Measurements from ENCODE around the gene C11orf71. TPM values are rescaled to one million over a fixed set of nuclear protein-coding genes. Genes with fewer than 3 reads are reported as not detected.

C11orf71 gene, protein sequence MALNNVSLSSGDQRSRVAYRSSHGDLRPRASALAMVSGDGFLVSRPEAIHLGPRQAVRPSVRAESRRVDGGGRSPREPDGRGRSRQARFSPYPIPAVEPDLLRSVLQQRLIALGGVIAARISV
- total RNA-seq (2014; rRNA removed; shearing (Covaris generic)) = 6.9 TPM in 2 replicates

DNA sequence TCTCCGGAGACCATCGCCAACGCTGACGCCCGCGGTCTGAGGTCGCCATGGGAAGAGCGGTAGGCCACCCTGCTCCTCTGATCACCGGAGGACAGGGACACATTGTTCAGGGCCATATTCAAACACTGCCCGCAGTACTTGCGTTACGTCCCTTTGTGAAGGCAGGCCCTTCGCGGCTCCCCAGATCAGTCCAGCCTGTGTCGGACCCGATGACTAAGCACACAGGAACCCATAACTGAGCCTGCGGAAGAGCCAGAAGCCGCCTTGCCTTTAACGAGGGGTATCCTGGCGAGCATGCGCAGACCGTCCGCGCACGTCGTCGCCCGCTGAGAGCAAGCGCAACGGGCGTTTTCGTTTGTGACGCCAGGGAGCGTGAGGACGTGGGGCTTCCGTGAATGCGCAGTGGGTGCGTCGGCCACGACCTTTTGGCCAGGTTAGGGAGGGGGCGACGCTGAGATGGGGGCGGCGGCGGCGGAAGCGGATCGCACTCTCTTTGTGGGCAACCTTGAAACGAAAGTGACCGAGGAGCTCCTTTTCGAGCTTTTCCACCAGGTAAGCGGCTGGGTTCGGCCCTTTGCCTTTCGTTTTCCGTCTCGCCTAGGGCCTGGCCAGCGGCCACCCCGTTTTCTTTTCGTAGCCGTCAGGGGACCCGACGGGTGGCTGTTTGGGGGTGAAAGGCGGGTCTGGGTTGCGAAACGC lies at the start of gene C11orf71, which contains the start of gene RBM7:
TSS of gene C11orf71 (minus strand) at position 296 of the 699 bp plus-strand sequence. CDS start at position 116, 180 bp downstream.
TSS of gene RBM7 (plus strand) at position 451 of the 699 bp plus-strand sequence. CDS start at position 457, 6 bp downstream.
- peak; percentile 99 for DNase-seq (ENCODE audit: low read depth)

DNA sequence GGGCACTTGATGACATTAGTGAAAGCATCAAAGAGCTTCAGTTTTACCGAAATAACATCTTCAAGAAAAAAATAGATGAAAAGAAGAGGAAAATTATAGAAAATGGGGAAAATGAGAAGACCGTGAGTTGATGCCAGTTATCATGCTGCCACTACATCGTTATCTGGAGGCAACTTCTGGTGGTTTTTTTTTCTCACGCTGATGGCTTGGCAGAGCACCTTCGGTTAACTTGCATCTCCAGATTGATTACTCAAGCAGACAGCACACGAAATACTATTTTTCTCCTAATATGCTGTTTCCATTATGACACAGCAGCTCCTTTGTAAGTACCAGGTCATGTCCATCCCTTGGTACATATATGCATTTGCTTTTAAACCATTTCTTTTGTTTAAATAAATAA lies 49.5 kb upstream of the C11orf71 start:
- no peak for DNase-seq (ENCODE audit: low read depth)

DNA sequence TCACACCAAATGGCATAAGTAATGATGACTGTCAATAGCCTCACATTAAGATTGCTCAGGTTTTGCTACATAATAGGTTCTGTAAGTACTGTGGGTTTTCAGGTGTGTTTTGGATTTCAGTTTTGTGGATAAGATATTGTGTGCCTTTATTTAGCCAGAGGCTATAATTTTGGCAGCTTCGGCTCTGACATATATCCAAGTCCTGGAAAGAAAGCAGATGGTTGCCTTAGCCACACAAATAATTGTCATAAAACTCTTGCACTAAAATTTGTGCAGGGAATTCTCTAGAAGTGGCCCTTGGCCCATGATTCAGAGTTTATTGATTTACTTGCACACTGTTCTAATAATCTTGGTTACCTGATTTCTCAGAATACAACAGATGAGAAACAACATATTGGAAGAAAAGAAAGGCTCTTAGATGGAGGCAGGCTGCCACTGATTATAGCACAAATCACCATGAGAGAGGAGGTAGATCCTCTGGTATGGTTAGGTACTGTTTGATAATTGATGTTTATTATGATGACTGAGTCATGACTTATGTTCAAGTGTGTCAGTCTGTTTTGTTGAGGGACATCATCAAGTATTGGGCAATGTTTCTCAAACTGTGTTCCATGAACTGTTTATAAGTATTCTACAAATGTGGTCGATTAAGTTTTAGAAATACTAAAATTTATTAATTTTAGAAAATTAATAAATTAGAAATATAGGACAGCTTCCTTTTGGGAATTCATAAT lies 48.6 kb upstream of the C11orf71 start:
- DNase-seq (ENCODE audit: low read depth) = no peak

DNA sequence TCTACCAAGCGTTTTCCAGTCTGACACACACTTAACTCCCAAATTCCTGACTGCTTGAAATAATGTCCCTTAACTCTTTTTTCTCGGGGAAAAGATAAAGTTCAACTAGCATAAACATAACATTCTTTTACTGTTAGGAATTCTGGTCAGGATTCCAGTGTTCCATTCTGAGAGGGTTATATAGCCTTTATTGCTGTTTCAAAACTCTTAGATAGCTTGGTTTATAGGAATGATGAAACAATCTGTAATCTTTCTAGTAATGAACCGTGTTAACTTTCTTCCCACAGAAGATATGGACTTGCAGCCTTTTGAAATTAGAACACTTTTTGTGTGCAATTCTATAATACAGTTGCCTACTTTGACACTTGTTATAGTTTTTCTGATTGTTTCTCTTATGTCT lies 47.6 kb upstream of the C11orf71 start:
- no peak for DNase-seq (ENCODE audit: low read depth)

DNA sequence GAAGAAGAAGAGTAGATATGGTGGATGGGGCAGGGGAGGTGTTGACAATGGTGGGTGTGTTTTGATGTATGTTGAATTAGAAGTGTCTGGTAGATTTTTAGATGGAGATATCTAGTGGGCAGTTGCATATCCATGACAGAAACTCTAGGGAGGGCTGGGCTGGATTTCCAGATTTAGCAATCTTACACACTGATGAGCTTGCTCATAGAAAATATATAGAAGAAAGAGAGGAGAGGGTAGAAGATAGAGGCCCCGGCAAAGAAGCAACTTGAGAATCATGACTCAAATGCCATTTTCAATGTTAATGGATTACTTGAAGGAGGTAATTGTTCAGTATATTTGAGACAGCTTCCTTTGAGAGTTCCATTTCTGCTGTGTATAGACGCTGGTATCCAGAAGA lies 47.1 kb upstream of the C11orf71 start:
- no peak for DNase-seq (ENCODE audit: low read depth)

DNA sequence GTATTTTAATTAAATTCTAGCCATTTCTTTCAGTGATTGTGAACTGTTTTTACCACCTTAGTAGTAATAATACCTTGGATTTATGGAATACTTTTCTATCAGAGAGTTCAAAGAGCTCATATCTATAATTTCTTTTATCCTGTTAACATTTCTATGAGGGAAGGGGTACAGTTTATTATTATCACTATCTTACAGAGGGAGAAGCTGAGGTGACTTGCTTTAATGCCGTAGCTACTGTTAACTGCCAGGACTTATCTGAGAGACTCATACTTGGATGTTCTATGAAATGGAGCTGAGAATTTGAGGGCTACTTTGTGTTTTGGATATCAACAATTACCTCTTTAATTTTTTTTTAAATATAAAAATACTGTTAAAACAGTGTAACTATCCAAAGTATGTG lies 42.2 kb upstream of the C11orf71 start:
- no peak for DNase-seq (ENCODE audit: low read depth)

DNA sequence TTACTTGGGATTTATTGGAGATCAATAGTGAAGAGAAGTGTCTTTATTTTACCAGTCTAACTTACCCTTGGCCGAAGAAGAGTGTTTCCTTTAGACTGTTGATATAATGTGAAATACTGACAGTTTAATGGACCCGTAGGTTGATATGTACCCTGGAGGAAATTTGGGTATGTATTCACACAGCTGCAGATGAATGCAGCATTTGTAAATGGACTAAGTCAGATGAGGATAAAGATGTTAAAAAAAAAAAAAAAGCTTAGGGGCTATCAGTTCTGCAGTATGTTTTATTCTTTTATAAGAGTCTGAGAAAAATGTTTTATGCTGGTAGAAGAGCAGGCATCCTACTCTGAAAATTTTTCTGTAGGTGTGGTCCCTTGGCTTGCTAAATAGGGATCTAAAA lies 41.6 kb upstream of the C11orf71 start:
- no peak for DNase-seq (ENCODE audit: low read depth)

DNA sequence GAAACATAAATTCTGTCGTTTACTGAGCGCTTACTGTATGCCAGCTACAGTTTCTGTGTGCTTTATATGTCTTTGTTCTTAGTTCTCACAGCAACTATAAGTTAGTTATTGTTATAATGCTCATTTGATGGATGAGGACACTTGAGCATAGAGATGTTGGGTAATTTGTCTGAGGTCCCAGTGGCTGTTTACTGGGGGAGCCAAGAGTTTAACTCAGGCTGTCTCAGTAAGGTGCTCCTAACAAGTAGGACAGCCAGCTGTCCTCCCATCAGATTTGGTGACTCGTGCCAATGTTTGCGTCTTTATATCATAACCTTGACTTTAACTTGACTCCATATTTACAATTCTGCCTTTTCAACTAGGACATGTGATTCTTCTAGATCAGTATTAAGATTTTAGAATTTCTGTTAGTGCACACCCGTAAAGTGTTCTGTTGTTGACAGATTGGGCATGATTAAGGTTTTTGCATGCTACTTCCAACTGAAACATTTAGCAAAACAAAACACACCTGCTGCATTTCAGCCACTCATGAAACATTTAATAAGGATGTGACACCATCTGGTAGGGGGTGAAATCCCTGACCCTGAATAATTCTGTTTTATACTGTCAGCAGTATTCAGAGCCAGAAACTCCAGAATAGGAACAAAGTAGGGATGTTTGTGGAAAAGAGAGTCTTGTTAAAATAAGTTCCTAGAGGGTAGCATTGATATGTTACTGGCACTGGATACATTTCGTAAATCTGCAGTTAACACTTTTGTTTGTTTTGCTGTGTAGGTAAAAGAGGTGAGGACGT lies 40.9 kb upstream of the C11orf71 start:
- no peak for DNase-seq (ENCODE audit: low read depth)

DNA sequence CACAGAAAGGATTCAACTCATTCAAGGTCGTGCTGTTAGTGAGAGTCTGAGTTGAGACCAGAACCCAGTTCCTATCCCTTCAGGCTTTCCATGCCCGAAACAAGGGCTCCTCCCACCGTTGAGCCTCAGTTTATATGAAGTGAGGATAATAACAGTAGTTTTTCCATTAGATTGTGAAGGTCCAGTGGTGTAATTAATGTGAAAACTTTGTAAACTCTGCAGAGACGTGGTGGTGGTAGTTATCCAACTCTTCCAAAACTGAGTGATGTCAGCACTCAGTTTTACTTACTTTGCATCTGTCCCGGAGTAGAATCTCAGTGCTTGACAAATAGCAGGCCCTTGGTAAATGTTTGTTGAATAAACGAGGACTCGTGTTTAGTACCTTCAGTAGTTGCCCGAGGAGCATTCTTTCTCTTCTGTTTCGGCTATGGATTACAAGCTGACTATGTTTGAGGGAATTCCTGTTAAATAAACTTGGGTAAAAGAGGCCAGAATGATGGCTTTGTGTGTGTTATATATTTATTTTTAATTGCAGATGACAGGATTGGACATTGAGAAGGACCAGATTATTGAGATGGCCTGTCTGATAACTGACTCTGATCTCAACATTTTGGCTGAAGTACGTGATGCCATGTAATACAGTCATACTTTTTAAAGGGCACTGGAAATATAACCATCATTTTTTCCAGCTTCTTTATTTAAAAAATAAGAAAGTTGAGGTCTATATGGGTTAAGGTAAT lies 40.0 kb upstream of the C11orf71 start:
- no peak for DNase-seq (ENCODE audit: low read depth)

DNA sequence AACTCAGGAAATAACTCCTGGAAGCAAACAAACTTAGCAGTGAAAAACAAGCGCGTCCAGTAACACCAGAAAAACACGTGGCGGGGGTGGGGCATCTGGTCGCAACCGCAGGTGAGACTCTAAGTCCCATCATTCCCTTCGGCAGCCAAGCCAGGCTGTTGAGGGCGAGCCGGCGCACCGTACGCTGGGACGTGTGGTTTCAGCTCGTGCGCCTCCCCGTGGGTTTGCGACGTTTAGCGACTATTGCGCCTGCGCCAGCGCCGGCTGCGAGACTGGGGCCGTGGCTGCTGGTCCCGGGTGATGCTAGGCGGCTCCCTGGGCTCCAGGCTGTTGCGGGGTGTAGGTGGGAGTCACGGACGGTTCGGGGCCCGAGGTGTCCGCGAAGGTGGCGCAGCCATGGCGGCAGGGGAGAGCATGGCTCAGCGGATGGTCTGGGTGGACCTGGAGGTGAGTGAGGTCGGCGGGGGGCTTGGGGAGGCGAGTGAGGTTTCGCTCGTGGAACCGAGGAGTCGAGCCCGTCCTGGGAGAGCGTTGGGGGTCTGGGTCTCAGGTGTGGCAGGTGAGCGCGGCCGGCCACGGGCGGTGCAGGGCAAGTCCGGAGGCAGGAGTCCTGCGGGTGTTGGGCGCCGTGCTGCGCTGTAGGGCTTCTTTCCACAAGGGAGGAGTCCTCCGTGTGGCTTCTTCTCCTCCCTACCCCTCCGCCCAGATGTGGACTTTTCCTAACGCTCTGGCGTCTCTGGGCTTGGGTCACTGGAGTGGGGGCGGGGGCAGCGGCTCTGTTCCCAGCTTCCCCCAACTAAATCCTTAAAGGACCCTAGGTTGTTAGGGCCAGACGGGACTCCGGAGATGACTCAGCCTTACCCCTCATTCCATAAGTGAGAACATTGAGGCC lies 39.2 kb upstream of the C11orf71 start, which contains the start of gene REXO2:
TSS of gene REXO2 (plus strand) at position 239 of the 892 bp plus-strand sequence. CDS start at position 301, 62 bp downstream.
- peak; percentile 97 for DNase-seq (ENCODE audit: low read depth)

DNA sequence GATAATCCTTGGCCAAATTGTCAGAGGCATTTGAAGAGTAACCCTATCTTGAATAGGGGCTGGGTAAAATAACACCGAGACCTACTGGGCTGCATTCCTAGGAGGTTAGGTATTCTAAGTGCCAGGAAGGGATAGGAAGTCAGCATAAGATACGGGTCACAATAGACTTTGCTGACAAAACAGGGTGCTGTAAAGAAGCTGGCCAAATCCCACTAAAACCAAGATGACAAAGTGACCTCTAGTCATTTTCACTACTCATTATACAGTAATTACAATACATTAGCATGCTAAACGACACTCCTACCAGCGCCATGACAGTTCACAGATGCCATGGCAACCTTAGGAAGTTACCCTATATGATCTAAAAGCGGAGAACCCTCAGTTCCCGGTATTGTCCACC lies 38.0 kb upstream of the C11orf71 start:
- peak; percentile 26 for DNase-seq (ENCODE audit: low read depth)

DNA sequence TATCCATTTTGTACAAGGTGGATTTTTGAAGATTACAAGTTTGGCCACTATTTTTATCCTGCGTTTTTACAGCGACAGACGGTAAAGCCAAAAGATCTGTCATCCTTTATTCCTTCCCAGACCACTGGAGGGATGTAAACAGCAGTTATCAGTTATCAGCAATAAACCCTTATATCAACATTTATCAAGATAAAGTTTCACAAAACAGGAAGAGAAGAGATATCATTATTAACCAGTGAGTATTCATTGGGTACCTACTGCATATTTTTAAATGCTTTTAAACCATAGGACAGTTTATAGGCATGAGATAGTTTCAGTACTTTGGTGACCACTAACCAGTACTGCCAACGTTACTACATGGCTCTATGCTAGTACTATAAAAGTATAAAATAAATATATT lies 33.1 kb upstream of the C11orf71 start:
- no peak for DNase-seq (ENCODE audit: low read depth)

DNA sequence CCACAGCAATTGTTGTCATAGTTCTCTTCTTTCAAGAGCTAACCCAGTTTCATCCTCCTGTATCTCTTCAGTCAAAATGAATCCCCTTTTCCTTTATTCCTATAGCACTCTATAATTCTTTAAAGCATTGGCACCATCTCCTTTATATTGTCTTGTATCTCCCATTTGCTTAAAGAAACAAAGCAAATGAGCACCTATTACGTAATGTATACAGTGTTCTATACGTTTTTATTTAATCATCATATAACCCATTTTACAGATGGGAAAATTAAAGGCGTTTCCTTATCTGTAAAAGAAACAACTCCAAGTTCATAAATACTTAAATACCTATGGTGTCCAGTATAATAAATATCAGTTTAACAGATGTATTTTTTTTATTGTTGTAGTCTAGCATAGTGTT lies 32.6 kb upstream of the C11orf71 start:
- DNase-seq (ENCODE audit: low read depth) = no peak

DNA sequence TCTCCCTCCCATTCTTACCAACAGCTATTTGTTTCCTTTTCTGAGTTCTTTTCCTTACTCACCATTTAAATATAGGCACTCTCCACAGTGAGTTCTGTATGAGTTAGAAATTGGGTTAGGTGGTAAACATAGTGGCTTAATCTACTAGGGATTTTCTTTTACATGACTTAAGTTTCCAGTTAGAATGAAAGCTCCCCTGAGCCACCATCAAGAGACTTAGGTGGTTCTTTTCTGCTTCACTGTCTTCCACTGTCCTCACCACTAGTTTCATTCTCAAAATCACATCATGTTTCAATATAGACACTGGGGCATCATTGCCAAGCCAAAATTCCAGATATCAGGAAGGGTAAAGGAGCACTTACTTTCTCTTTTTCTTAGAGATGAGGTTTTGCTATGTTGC lies 30.0 kb upstream of the C11orf71 start:
- DNase-seq (ENCODE audit: low read depth) = no peak

DNA sequence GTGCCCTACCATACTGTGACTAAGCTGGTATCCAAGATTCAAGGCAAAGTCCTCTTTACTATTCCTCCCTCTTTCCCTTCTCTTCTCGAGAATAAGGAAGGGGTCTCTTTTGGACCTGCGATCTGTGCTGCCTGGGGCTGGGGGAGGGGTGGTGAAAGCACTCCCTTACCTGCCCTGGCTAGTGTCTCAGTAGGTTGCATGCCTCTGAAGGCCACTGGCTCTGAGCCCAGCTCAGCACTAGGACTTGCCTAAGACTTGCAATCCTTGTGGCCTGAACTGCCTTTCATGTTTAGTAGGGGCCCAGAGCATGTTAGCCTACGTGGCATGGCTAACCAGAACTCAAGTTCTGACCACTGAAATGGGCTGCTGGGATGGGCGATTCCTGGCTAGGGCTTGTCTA lies 26.0 kb upstream of the C11orf71 start:
- DNase-seq (ENCODE audit: low read depth) = no peak

DNA sequence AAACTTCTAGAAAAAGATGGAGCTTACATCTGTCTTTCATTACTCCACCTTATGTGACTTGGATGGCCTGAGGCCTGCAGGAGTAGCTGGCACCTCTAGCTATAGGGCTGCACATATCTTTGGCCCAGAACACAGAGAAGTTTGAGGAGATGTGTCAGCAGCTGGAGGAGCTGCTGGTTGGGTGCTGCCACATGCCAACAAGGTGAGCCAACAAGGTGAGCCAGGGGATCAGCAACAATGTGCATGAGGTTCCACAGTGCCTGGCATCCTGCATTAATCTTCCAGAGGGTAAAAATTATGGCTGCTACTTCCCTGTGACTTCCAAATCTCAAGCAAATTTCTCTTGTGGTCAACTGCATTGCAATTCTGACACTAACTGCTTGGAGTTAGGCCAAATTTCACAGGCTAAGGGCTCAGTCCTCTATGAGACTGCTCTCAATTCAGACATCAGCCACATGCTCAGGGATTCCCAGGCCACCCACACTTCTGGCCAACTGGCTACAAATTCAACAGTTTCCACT lies 16.2 kb upstream of the C11orf71 start:
- no peak for DNase-seq (ENCODE audit: low read depth)

DNA sequence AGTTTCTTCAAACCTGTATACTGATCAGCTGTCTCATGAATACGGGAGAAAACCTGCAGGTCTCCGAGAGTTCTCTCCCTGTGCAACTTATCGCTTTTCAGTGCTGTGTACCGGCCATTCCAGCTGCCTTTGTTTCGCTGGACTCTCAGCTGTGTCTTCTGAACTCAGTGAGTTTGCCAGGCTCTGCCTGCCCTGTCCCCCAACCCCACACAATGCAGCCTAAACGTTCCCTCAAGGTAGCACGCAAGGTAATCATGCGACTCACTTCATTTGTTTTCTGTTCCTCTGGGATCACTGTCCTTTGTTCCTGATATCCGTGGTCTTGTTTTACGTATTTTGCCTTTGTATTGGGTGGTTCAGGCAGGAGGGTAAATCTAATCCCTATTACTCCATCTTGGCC lies 13.6 kb upstream of the C11orf71 start:
- DNase-seq (ENCODE audit: low read depth) = no peak

DNA sequence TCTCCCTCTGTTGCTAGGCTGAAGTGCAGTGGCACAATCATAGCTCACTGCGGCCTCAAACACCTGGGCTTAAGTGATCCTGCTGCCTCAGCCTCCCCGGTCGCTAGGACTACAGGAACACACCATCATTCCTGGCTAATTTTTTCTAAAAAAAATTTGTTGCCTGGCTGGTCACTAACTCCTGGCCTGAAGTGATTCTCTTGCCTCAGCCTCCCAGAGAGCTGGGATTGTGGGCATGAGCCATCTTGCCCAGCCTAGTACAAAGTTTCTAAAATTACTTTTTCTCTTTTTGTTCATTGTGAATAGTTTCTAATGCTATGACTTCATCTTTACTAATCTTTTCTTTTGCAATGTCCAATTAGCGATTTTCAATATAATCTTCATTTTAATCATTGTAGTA lies 12.6 kb upstream of the C11orf71 start:
- DNase-seq (ENCODE audit: low read depth) = no peak

DNA sequence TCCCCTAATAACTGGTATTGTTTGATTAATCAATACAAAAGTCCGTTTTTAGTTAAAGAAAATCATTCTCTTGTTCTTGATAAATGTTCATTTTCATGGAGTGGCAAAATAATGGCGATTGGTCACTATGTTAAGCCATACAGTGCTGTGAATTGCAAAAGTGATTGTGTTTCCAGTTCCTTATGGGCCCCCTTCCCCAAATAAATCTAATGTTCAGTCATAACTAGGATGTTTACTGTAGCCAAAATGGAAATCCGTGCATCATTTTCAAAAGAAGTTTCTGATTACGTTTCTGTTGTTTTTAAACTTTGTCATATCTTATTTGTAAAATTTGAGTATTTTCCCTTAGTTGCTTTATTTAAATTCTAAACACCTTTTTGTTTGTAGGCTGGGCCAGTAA lies 1.0 kb upstream of the C11orf71 start:
- DNase-seq (ENCODE audit: low read depth) = no peak

DNA sequence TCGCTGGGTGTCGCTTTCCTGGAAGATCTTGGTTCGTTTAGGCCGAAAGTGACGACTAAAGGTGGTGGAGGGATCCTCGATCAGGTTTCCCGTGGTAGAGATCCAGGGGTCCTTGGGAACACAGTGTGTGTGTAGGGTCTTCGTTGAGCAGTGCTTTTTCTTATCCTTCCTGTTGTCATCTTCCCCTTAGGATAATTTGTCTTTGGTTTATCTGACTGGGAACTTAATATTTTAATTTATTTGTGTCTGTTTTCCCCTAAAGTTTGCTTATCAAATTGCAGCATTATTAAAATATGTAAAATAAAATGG lies 558 bp upstream of the C11orf71 start:
- no peak for DNase-seq (ENCODE audit: low read depth)

Data from Daoy (cell line).